Gastrocnemius medialis (tissue), 4 donors: ENCODE data around the gene DLEC1. TPM values are rescaled to one million over a fixed set of nuclear protein-coding genes. Genes with fewer than 3 reads are reported as not detected.

Experiments
- ATAC-seq, 2 donors: fragments of 150-250 bp; one replicate each; pipeline ENCODE4 v1.9.1; 2016
- DNase-seq, 2 donors: peaks; one replicate each; pipeline ENCODE4 v3.0.0-alpha.2; 2019
- H3K27ac ChIP-seq, 4 donors: fragments of 200-600 bp; sonication (generic); 1 replicate in 1 of 4; 2 replicates in 3 of 4; pipeline ENCODE4 v1.5.1; 2016 to 2018; ENCODE audit warnings: mild to moderate bottlenecking in 2 of 4, moderate library complexity in 1 of 4
- H3K27me3 ChIP-seq, 3 donors: fragments of 200-600 bp; sonication (generic) in 2 of 3; 1 replicate in 1 of 3; 2 replicates in 2 of 3; pipeline versions ENCODE4 v1.5.1 to v1.6.0; 2016 to 2019; ENCODE audit warnings: mild to moderate bottlenecking in 1 of 3, moderate library complexity in 1 of 3
- H3K36me3 ChIP-seq, 2 donors: fragments of 200-600 bp; sonication (generic) in 1 of 2; one replicate each; pipeline ENCODE4 v1.5.1; 2017 to 2018
- H3K4me1 ChIP-seq, 2 donors: fragments of 200-600 bp; sonication (generic) in 1 of 2; one replicate each; pipeline ENCODE4 v1.5.1; 2016 to 2017; ENCODE audit warnings: mild to moderate bottlenecking in 2 of 2
- H3K4me3 ChIP-seq, 4 donors: fragments of 200-600 bp; sonication (generic) in 3 of 4; 1 replicate in 1 of 4; 2 replicates in 3 of 4; pipeline ENCODE4 v1.5.1; 2016 to 2019; ENCODE audit warnings: mild to moderate bottlenecking in 2 of 4
- H3K9me3 ChIP-seq, 3 donors: fragments of 200-600 bp; sonication (generic) in 2 of 3; 1 replicate in 1 of 3; 2 replicates in 2 of 3; pipeline ENCODE4 v1.5.1; 2016 to 2019
- POLR2A ChIP-seq, 2 donors: fragments of 450-650 bp; IDR thresholded peaks; one replicate each; pipeline ENCODE4 v1.6.1; 2017; ENCODE audit warnings: antibody characterized with exemption in 2 of 2, mild to moderate bottlenecking in 2 of 2, moderate library complexity in 2 of 2
- in situ Hi-C, 4 donors: fragments of 200-750 bp; cut with MboI; loops; one replicate each; pipeline versions ENCODE4 v1.15.0 to v1.8.0; 2017; ENCODE audit warnings: low sequenced_read_pairs in 4 of 4
- intact Hi-C: fragments of 100-400 bp; cut with DNase I; formaldehyde crosslinking; loops from one replicate; pipeline ENCODE4 v1.15.1; 2023; ENCODE audit warnings: low total_unique reads
- total RNA-seq, 4 donors: library from RNA; depleted of rRNA; stranded (reverse); fragments of >200 nt; gene quantifications; one replicate each; pipeline versions ENCODE4 v1.1.0 to v1.2.3, GENCODE V29; 2016

DLEC1 gene
- total RNA-seq, 4 donors from 2014 or later, result not detected

DNA sequence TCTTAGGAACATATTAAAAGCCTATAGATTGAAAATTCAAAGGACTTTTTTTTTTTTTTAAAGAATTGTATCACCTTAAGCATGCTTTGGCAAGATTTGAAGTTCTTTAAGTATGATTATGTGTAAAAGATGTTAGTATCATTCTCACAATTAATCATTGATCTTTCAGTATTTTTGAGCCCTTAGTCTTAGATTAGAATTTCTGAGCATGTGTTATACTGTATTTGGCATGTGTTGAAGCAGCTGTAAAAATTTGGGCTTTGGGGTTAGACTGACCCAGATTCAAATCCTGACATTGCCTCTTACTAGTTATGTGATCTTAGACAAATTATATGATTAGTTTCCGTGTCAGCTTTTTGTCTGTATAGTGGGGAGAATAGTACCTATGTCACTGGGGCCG lies 132.6 kb downstream of the DLEC1 start:
- H3K27ac ChIP-seq, result no peak overlapping the region

More for the DNA sequence above, 132.6 kb downstream of the DLEC1 start:
- no peaks in the 10 kb centered on the region for H3K36me3 ChIP-seq
- no peaks in the 10 kb centered on the region for H3K27me3 ChIP-seq
- H3K4me1 ChIP-seq, result peaks cover 42 to 45% of the 10 kb centered on the region in 2 donors
- in situ Hi-C loops, result no loop called here
- intact Hi-C loops, result no loop called here
- no peaks in the 10 kb centered on the region for H3K9me3 ChIP-seq
- ATAC-seq (no peak), DNase-seq (no peak)
- TF ChIP-seq POLR2A (IDR thresholded peaks at IDR 0.05), result no peak
- no peak overlapping the region for H3K4me3 ChIP-seq

Other genes with a start within 250 kb of the DLEC1 start
- 10 to 100 TPM; 12.1 to 23.1 (median 14.6) TPM for gene CTDSPL, start 177.3 kb upstream of the DLEC1 start, total RNA-seq
- gene VILL, start 48.4 kb upstream of the DLEC1 start, total RNA-seq, result 1 to 10 TPM in 1 of 4 donors, under 1 TPM in 3; 0.51 to 4.6 (median 0.66) TPM
- gene PLCD1, start 9.6 kb upstream of the DLEC1 start, total RNA-seq, result 1 to 10 TPM; 2.4 to 6.2 (median 4.7) TPM
- 10 to 100 TPM; 24.5 to 31.2 (median 29.3) TPM for gene ACAA1, start 97.9 kb downstream of the DLEC1 start, total RNA-seq
- 1 to 10 TPM; 2.1 to 6.6 (median 3.3) TPM for gene MYD88, start 99.5 kb downstream of the DLEC1 start, total RNA-seq
- gene OXSR1, start 126.3 kb downstream of the DLEC1 start, total RNA-seq, result 10 to 100 TPM; 37.9 to 50.0 (median 43.2) TPM
- under 1 TPM in 3 of 4 donors, not detected in 1; 0.29 to 0.58 (median 0.51) TPM for gene SLC22A13, start 226.6 kb downstream of the DLEC1 start, total RNA-seq
- under 1 TPM in 1 of 4 donors, not detected in 3; 0.31 TPM for gene SLC22A14, start 243.1 kb downstream of the DLEC1 start, total RNA-seq